Dedifferentiated amniotic fluid mesenchymal stem cell (primary cell): Measurements from ENCODE around the gene ARSI.
A peak's percentile ranks its signal among the peaks of the same experiment; 100 is the strongest.
"Not testable (repeated sequence)": the region's sequence is repeated elsewhere in the genome, so short reads cannot be mapped to it uniquely, and the experiment has no call there.

ENCODE experiments used
- DNase-seq: peaks from one replicate; pipeline ENCODE4 v3.0.0-alpha.2; 2016; ENCODE audit errors: extremely low spot score

The ARSI gene

GRCh38 chr5:150265870-150266383, 36.8 kb downstream of the ARSI start:
- DNase-seq = no peak

GRCh38 chr5:150264667-150265603, 37.8 kb downstream of the ARSI start:
- DNase-seq = no peak

GRCh38 chr5:150263801-150264621, 38.7 kb downstream of the ARSI start:
- DNase-seq = peak; percentile 55

- DNase-seq = no peak
Observed at GRCh38 chr5:150263375-150263775, 39.3 kb downstream of the ARSI start.

- no peak for DNase-seq
Observed at GRCh38 chr5:150262502-150262901, 40.2 kb downstream of the ARSI start.

GRCh38 chr5:150261231-150261630, 41.5 kb downstream of the ARSI start:
- no peak for DNase-seq

- DNase-seq = no peak
Observed at GRCh38 chr5:150258130-150258529, 44.6 kb downstream of the ARSI start.

GRCh38 chr5:150257424-150257823, 45.3 kb downstream of the ARSI start:
- DNase-seq = no peak

- DNase-seq = no peak
Observed at GRCh38 chr5:150256410-150257064, 46.2 kb downstream of the ARSI start.

GRCh38 chr5:150255659-150256409, 46.9 kb downstream of the ARSI start:
- DNase-seq = no peak

- no peak for DNase-seq
Observed at GRCh38 chr5:150254774-150255173, 47.9 kb downstream of the ARSI start.

- DNase-seq = no peak
Observed at GRCh38 chr5:150254363-150254762, 48.3 kb downstream of the ARSI start.

- no peak for DNase-seq
Observed at GRCh38 chr5:150253416-150254208, 49.1 kb downstream of the ARSI start.

GRCh38 chr5:150252489-150252888, 50.2 kb downstream of the ARSI start:
- no peak for DNase-seq

GRCh38 chr5:150251504-150251903, 51.2 kb downstream of the ARSI start:
- no peak for DNase-seq

- no peak for DNase-seq
Observed at GRCh38 chr5:150249744-150250143, 53.0 kb downstream of the ARSI start.

GRCh38 chr5:150248946-150249345, 53.8 kb downstream of the ARSI start:
- no peak for DNase-seq

- DNase-seq = not testable (repeated sequence)
Observed at GRCh38 chr5:150248493-150248892, 54.2 kb downstream of the ARSI start.

GRCh38 chr5:150247726-150248125, 55.0 kb downstream of the ARSI start:
- DNase-seq = no peak

GRCh38 chr5:150246835-150247234, 55.9 kb downstream of the ARSI start:
- no peak for DNase-seq
